Natural killer cell (primary cell): ENCODE data around the gene SLF1. TPM values are rescaled to one million over a fixed set of nuclear protein-coding genes. Genes with fewer than 3 reads are reported as not detected.

Source experiments
- ATAC-seq, 3 donors: fragments of 150-1000 bp in 2 of 3; fragments of 200-7000 bp in 1 of 3; cut with Tn5 transposase; 1 replicate in 1 of 3; 2 replicates in 2 of 3; pipeline ENCODE4 v1.10.0; 2021; ENCODE audit warnings: mild to moderate bottlenecking in 2 of 3, moderate library complexity in 2 of 3
- DNase-seq, 2 donors: peaks; one replicate each; pipeline versions ENCODE4 v3.0.0 to v3.0.0-alpha.2; 2013 to 2021; ENCODE audit warnings: mixed read lengths in 1 of 2
- H3K27ac ChIP-seq: one replicate; pipeline ENCODE4 v1.5.1; 2013; ENCODE audit warnings: mild to moderate bottlenecking, low read length
- H3K27me3 ChIP-seq: one replicate; pipeline ENCODE4 v1.6.1; 2013; ENCODE audit warnings: low read length; ENCODE audit not compliant: control insufficient read depth, insufficient read depth
- H3K36me3 ChIP-seq: one replicate; pipeline ENCODE4 v1.6.1; 2013; ENCODE audit warnings: low read length; ENCODE audit not compliant: control insufficient read depth, insufficient read depth
- H3K4me1 ChIP-seq: one replicate; pipeline ENCODE4 v1.6.1; 2013; ENCODE audit warnings: low read length; ENCODE audit not compliant: control insufficient read depth, insufficient read depth
- H3K4me3 ChIP-seq: one replicate; pipeline ENCODE4 v1.5.1; 2013; ENCODE audit warnings: low read length
- H3K9me3 ChIP-seq: one replicate; pipeline ENCODE4 v1.6.1; 2013; ENCODE audit warnings: low read length; ENCODE audit not compliant: control insufficient read depth, insufficient read depth
- H3K27ac Mint-ChIP-seq, 2 donors: one replicate each; pipeline ENCODE4 v1.8.0; 2022; ENCODE audit warnings: mild to moderate bottlenecking in 2 of 2, mixed read lengths in 2 of 2, moderate library complexity in 1 of 2
- H3K27me3 Mint-ChIP-seq, 2 donors: one replicate each; pipeline ENCODE4 v1.8.0; 2022; ENCODE audit warnings: low read depth in 2 of 2, mixed read lengths in 2 of 2
- H3K36me3 Mint-ChIP-seq: one replicate; pipeline ENCODE4 v1.8.0; 2022; ENCODE audit warnings: mixed read lengths
- H3K4me1 Mint-ChIP-seq, 2 donors: one replicate each; pipeline ENCODE4 v1.8.0; 2022; ENCODE audit warnings: mixed read lengths in 2 of 2
- H3K4me3 Mint-ChIP-seq: one replicate; pipeline ENCODE4 v1.8.0; 2022; ENCODE audit warnings: mild to moderate bottlenecking, moderate library complexity, mixed read lengths
- H3K9me3 Mint-ChIP-seq, 2 donors: one replicate each; pipeline ENCODE4 v1.8.0; 2022; ENCODE audit warnings: mixed read lengths in 2 of 2
- WGBS: methylation state at CpG from one replicate; pipeline ENCODE4 v1.1.7; 2013; ENCODE audit warnings: missing lambda C conversion rate; ENCODE audit not compliant: insufficient coverage; 5-methylcytosine and 5-hydroxymethylcytosine counted together
- intact Hi-C: fragments of 100-400 bp; cut with micrococcal nuclease; formaldehyde crosslinking; loops from one replicate; pipeline ENCODE4 v1.14.2; 2022
- total RNA-seq, 4 donors: library from RNA; stranded (reverse); fragments of 120-200 nt in 1 of 4; gene quantifications; one replicate each; pipeline versions ENCODE4 v1.2.3 to v1.2.4, GENCODE V29; 2013 to 2022
- TF ChIP-seq, protein P1 (sequence below): fragments of 200-600 bp; IDR thresholded peaks from one replicate; pipeline ENCODE4 v1.8.0; 2022; ENCODE audit warnings: antibody characterized with exemption

The SLF1 gene
- total RNA-seq, 3 donors from 2014 or later (not counting 1 experiment from before 2014, with no cell fraction given): 9.5 to 17.2 (median 11.0) TPM

DNA sequence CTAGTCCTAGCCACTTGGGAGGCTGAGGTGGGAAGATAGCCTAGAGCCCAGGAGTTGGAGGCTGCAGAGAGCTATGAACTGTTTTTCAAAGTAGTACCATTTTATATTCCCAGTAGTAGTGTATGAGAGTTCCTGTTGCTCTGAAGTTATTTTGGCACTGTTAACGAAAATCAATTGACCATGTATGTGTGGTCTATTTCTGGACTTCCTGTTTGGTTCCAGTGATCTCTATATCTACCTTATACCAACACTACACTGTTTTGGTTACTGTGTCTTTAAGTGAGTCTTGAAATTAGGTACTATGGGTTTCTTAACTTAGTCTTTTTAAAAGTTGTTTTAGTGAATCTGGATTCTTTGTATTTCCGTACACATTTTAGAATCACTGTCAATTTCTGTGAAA, 13.6 kb downstream of the SLF1 start:
- Histone ChIP-seq H3K27me3 (no peaks in the 10 kb centered on the region), H3K9me3 (no peaks in the 10 kb centered on the region), H3K27ac (no peak overlapping the region), H3K4me3 (no peak overlapping the region), H3K4me1 (peaks cover 4% of the 10 kb centered on the region), H3K36me3 (peaks cover 5% of the 10 kb centered on the region)
- Mint-ChIP-seq H3K27ac (peak overlapping the region; percentile 62 to 67), H3K4me1 (peaks cover 18 to 24% of the 10 kb centered on the region in 2 donors), H3K9me3 (peaks cover 0 to 6% of the 10 kb centered on the region in 2 donors), H3K36me3 (peaks cover 21% of the 10 kb centered on the region), H3K4me3 (no peak overlapping the region), H3K27me3 (no peaks in the 10 kb centered on the region)
- DNase-seq: no peak
- no peak for ATAC-seq
- intact Hi-C loops: no loop called here
- TF ChIP-seq, protein P1, sequence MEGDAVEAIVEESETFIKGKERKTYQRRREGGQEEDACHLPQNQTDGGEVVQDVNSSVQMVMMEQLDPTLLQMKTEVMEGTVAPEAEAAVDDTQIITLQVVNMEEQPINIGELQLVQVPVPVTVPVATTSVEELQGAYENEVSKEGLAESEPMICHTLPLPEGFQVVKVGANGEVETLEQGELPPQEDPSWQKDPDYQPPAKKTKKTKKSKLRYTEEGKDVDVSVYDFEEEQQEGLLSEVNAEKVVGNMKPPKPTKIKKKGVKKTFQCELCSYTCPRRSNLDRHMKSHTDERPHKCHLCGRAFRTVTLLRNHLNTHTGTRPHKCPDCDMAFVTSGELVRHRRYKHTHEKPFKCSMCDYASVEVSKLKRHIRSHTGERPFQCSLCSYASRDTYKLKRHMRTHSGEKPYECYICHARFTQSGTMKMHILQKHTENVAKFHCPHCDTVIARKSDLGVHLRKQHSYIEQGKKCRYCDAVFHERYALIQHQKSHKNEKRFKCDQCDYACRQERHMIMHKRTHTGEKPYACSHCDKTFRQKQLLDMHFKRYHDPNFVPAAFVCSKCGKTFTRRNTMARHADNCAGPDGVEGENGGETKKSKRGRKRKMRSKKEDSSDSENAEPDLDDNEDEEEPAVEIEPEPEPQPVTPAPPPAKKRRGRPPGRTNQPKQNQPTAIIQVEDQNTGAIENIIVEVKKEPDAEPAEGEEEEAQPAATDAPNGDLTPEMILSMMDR: no peak
- WGBS: 100% methylated on average over 1 of the region's 2 CpGs

DNA sequence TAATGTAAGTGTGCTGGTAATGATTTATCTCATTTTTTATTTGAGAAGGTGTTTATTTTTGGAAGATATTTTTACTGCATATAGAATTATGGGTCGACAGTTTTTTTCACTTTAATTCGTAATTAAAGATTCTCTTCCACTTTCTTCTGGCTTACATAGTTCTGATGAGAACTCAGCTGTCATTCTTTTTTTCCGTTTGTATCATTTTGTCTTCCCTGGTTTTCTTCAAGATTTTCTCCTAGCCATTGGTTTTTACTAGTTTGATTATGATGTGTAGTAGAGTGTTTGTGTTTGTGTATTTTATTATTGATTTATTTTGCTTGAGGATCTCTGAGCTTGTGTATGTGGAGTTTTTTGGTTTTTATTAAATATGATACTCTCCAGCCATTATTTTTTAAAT, 21.7 kb downstream of the SLF1 start:
- TF ChIP-seq, protein P1: no peak
- H3K36me3 ChIP-seq: peaks cover 11% of the 10 kb centered on the region
- no peaks in the 10 kb centered on the region for H3K27me3 Mint-ChIP-seq

DNA sequence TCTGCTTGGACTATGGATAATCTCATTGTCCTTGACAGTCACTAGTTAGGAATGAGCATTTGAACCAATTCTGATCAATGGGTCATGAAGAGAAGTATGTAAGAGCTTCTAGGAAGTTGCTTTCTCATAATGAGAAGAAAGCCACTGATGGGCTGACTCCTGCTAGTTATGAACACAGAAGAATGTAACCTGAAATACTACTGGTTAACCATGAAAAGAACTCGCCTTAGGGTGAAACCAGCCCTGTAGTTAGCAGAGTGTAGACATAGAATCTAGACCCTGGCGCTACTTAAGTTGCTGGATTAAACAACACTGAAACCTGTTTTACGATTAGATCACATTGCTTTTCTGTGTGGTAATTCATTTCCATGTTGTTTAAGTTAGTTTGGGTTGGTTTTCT, 26.6 kb downstream of the SLF1 start:
- intact Hi-C loops: no loop called here
- peaks cover 9% of the 10 kb centered on the region for H3K36me3 ChIP-seq
- TF ChIP-seq, protein P1: no peak
- no peak for ATAC-seq
- no peaks in the 10 kb centered on the region for H3K4me1 ChIP-seq
- no peak overlapping the region for H3K27ac ChIP-seq
- Mint-ChIP-seq H3K27ac (no peak overlapping the region), H3K36me3 (peaks cover 10% of the 10 kb centered on the region), H3K9me3 (peaks cover 3 to 7% of the 10 kb centered on the region in 2 donors), H3K4me1 (peaks cover 4 to 5% of the 10 kb centered on the region in 2 donors), H3K4me3 (no peak overlapping the region), H3K27me3 (no peaks in the 10 kb centered on the region)
- H3K9me3 ChIP-seq: no peaks in the 10 kb centered on the region
- WGBS: 98% methylated on average over 3 of the region's 3 CpGs
- no peak overlapping the region for H3K4me3 ChIP-seq
- H3K27me3 ChIP-seq: no peaks in the 10 kb centered on the region
- no peak for DNase-seq

More for the DNA sequence above, 21.7 kb downstream of the SLF1 start:
- Histone ChIP-seq H3K4me3 (no peak overlapping the region), H3K9me3 (peaks cover 4% of the 10 kb centered on the region), H3K4me1 (no peaks in the 10 kb centered on the region), H3K27me3 (no peaks in the 10 kb centered on the region), H3K27ac (no peak overlapping the region)
- DNase-seq: no peak
- Mint-ChIP-seq H3K4me3 (no peak overlapping the region), H3K27ac (no peak overlapping the region), H3K36me3 (peaks cover 36% of the 10 kb centered on the region), H3K9me3 (peaks cover 7 to 10% of the 10 kb centered on the region in 2 donors), H3K4me1 (peaks cover 9 to 15% of the 10 kb centered on the region in 2 donors)
- intact Hi-C loops: no loop called here
- no peak for ATAC-seq
- WGBS: 100% methylated on average over 2 of the region's 3 CpGs

DNA sequence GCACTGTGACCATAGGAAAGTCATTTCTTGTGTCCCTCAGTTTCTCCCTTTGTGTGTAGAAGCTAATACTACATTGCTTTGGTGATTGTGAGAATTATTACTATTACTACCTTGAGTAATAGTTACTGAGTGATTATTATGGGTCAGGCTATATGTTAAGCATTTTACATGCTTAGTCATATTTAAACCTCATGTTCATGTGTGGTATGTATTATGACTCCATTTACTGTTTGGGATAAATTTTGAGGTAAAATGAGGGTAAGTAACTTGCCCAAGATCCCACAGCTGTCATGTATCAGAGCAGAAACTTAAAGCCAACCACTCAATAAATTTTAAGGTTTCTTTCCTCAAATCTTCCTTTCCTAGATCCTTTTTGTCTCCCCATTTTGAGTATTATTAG, 28.3 kb downstream of the SLF1 start:
- TF ChIP-seq, protein P1: no peak
- H3K4me1 ChIP-seq: no peaks in the 10 kb centered on the region
- ATAC-seq (no peak), DNase-seq (no peak)
- H3K4me1 Mint-ChIP-seq: peaks cover 0 to 5% of the 10 kb centered on the region in 2 donors
- no peaks in the 10 kb centered on the region for H3K27me3 ChIP-seq
- H3K27ac Mint-ChIP-seq: no peak overlapping the region
- no peaks in the 10 kb centered on the region for H3K36me3 Mint-ChIP-seq
- intact Hi-C loops: no loop called here
- H3K27ac ChIP-seq: no peak overlapping the region
- H3K9me3 Mint-ChIP-seq: no peaks in the 10 kb centered on the region
- H3K27me3 Mint-ChIP-seq: no peaks in the 10 kb centered on the region
- H3K36me3 ChIP-seq: peaks cover 9% of the 10 kb centered on the region
- no peak overlapping the region for H3K4me3 ChIP-seq
- H3K4me3 Mint-ChIP-seq: no peak overlapping the region
- H3K9me3 ChIP-seq: no peaks in the 10 kb centered on the region
